ENCODE measurements around the gene NAV3. TPM values are rescaled to one million over a fixed set of nuclear protein-coding genes. Genes with fewer than 3 reads are reported as not detected.
A peak's percentile ranks its signal among the peaks of the same experiment; 100 is the strongest.

The NAV3 gene
- total RNA-seq, 2 donors from 2014 or later, result 0.08 TPM; not detected in 1

- Mint-ChIP-seq H3K36me3 (ENCODE audit: low read depth) (no peaks in the 10 kb centered on the region), H3K4me1 (no peaks in the 10 kb centered on the region), H3K4me3 (no peak overlapping the region), H3K27me3 (no peaks in the 10 kb centered on the region), H3K27ac (no peak overlapping the region)
- DNase-seq (no peak), ATAC-seq (no peak)
- H3K9me3 ChIP-seq (ENCODE audit: control insufficient read depth, low read length, poor library complexity, severe bottlenecking), result no peaks in the 10 kb centered on the region
Measured at GRCh38 chr12:77983859-77984258, 153.2 kb downstream of the NAV3 start.

- Mint-ChIP-seq H3K27ac (no peak overlapping the region), H3K4me3 (no peak overlapping the region), H3K36me3 (ENCODE audit: low read depth) (no peaks in the 10 kb centered on the region), H3K27me3 (no peaks in the 10 kb centered on the region), H3K4me1 (no peaks in the 10 kb centered on the region)
- ATAC-seq, result no peak
- no peak for DNase-seq
- no peaks in the 10 kb centered on the region for H3K9me3 ChIP-seq (ENCODE audit: control insufficient read depth, low read length, poor library complexity, severe bottlenecking)
Measured at GRCh38 chr12:77992760-77993159, 162.1 kb downstream of the NAV3 start.

- DNase-seq (no peak), ATAC-seq (no peak)
- no peak overlapping the region for H3K27ac Mint-ChIP-seq
- H3K27me3 Mint-ChIP-seq, result no peaks in the 10 kb centered on the region
- no peaks in the 10 kb centered on the region for H3K9me3 ChIP-seq (ENCODE audit: control insufficient read depth, low read length, poor library complexity, severe bottlenecking)
- no peaks in the 10 kb centered on the region for H3K36me3 Mint-ChIP-seq (ENCODE audit: low read depth)
- no peak overlapping the region for H3K4me3 Mint-ChIP-seq
- H3K4me1 Mint-ChIP-seq, result no peaks in the 10 kb centered on the region
Measured at GRCh38 chr12:77993658-77994057, 163.0 kb downstream of the NAV3 start.

GRCh38 chr12:77995436-77996167, 164.9 kb downstream of the NAV3 start:
- no peak overlapping the region for H3K4me3 Mint-ChIP-seq
- H3K27me3 Mint-ChIP-seq, result no peaks in the 10 kb centered on the region
- DNase-seq (no peak), ATAC-seq (no peak)
- no peaks in the 10 kb centered on the region for H3K9me3 ChIP-seq (ENCODE audit: control insufficient read depth, low read length, poor library complexity, severe bottlenecking)
- H3K4me1 Mint-ChIP-seq, result no peaks in the 10 kb centered on the region
- no peaks in the 10 kb centered on the region for H3K36me3 Mint-ChIP-seq (ENCODE audit: low read depth)
- no peak overlapping the region for H3K27ac Mint-ChIP-seq

- H3K27ac Mint-ChIP-seq, result no peak overlapping the region
- no peaks in the 10 kb centered on the region for H3K36me3 Mint-ChIP-seq (ENCODE audit: low read depth)
- no peak for ATAC-seq
- H3K4me3 Mint-ChIP-seq, result no peak overlapping the region
- no peaks in the 10 kb centered on the region for H3K27me3 Mint-ChIP-seq
- H3K4me1 Mint-ChIP-seq, result no peaks in the 10 kb centered on the region
- H3K9me3 ChIP-seq (ENCODE audit: control insufficient read depth, low read length, poor library complexity, severe bottlenecking), result no peaks in the 10 kb centered on the region
- DNase-seq, result no peak
Measured at GRCh38 chr12:77996670-77997069, 166.0 kb downstream of the NAV3 start.

GRCh38 chr12:77998236-77998786, 167.6 kb downstream of the NAV3 start:
- Mint-ChIP-seq H3K27me3 (no peaks in the 10 kb centered on the region), H3K27ac (no peak overlapping the region), H3K4me1 (no peaks in the 10 kb centered on the region), H3K36me3 (ENCODE audit: low read depth) (no peaks in the 10 kb centered on the region), H3K4me3 (no peak overlapping the region)
- no peaks in the 10 kb centered on the region for H3K9me3 ChIP-seq (ENCODE audit: control insufficient read depth, low read length, poor library complexity, severe bottlenecking)
- ATAC-seq, result no peak
- DNase-seq, result no peak

GRCh38 chr12:77999074-77999715, 168.5 kb downstream of the NAV3 start:
- H3K9me3 ChIP-seq (ENCODE audit: control insufficient read depth, low read length, poor library complexity, severe bottlenecking), result no peaks in the 10 kb centered on the region
- no peaks in the 10 kb centered on the region for H3K4me1 Mint-ChIP-seq
- H3K27me3 Mint-ChIP-seq, result no peaks in the 10 kb centered on the region
- H3K4me3 Mint-ChIP-seq, result no peak overlapping the region
- DNase-seq (no peak), ATAC-seq (peak; percentile 46)
- no peak overlapping the region for H3K27ac Mint-ChIP-seq
- no peaks in the 10 kb centered on the region for H3K36me3 Mint-ChIP-seq (ENCODE audit: low read depth)

GRCh38 chr12:78002878-78003277, 172.2 kb downstream of the NAV3 start:
- Mint-ChIP-seq H3K27me3 (no peaks in the 10 kb centered on the region), H3K27ac (no peak overlapping the region), H3K4me3 (no peak overlapping the region), H3K4me1 (no peaks in the 10 kb centered on the region), H3K36me3 (ENCODE audit: low read depth) (no peaks in the 10 kb centered on the region)
- H3K9me3 ChIP-seq (ENCODE audit: control insufficient read depth, low read length, poor library complexity, severe bottlenecking), result no peaks in the 10 kb centered on the region
- ATAC-seq, result no peak
- no peak for DNase-seq

GRCh38 chr12:78004249-78005093, 173.8 kb downstream of the NAV3 start:
- H3K4me1 Mint-ChIP-seq, result no peaks in the 10 kb centered on the region
- no peak for DNase-seq
- no peaks in the 10 kb centered on the region for H3K36me3 Mint-ChIP-seq (ENCODE audit: low read depth)
- H3K4me3 Mint-ChIP-seq, result no peak overlapping the region
- H3K27me3 Mint-ChIP-seq, result no peaks in the 10 kb centered on the region
- H3K9me3 ChIP-seq (ENCODE audit: control insufficient read depth, low read length, poor library complexity, severe bottlenecking), result no peaks in the 10 kb centered on the region
- no peak for ATAC-seq
- no peak overlapping the region for H3K27ac Mint-ChIP-seq

- ATAC-seq, result no peak
- Mint-ChIP-seq H3K4me1 (no peaks in the 10 kb centered on the region), H3K4me3 (no peak overlapping the region), H3K27me3 (no peaks in the 10 kb centered on the region), H3K36me3 (ENCODE audit: low read depth) (no peaks in the 10 kb centered on the region), H3K27ac (no peak overlapping the region)
- H3K9me3 ChIP-seq (ENCODE audit: control insufficient read depth, low read length, poor library complexity, severe bottlenecking), result no peaks in the 10 kb centered on the region
- no peak for DNase-seq
Measured at GRCh38 chr12:78005094-78005492, 174.4 kb downstream of the NAV3 start.

- Mint-ChIP-seq H3K4me1 (no peaks in the 10 kb centered on the region), H3K27me3 (no peaks in the 10 kb centered on the region), H3K4me3 (no peak overlapping the region), H3K36me3 (ENCODE audit: low read depth) (no peaks in the 10 kb centered on the region), H3K27ac (no peak overlapping the region)
- H3K9me3 ChIP-seq (ENCODE audit: control insufficient read depth, low read length, poor library complexity, severe bottlenecking), result no peaks in the 10 kb centered on the region
- ATAC-seq, result no peak
- no peak for DNase-seq
Measured at GRCh38 chr12:78007173-78007572, 176.5 kb downstream of the NAV3 start.

- DNase-seq (no peak), ATAC-seq (no peak)
- Mint-ChIP-seq H3K27me3 (no peaks in the 10 kb centered on the region), H3K36me3 (ENCODE audit: low read depth) (no peaks in the 10 kb centered on the region), H3K4me3 (no peak overlapping the region), H3K4me1 (no peaks in the 10 kb centered on the region), H3K27ac (no peak overlapping the region)
- no peaks in the 10 kb centered on the region for H3K9me3 ChIP-seq (ENCODE audit: control insufficient read depth, low read length, poor library complexity, severe bottlenecking)
Measured at GRCh38 chr12:78009031-78009430, 178.3 kb downstream of the NAV3 start.

- no peaks in the 10 kb centered on the region for H3K27me3 Mint-ChIP-seq
- ATAC-seq, result no peak
- no peak overlapping the region for H3K4me3 Mint-ChIP-seq
- no peaks in the 10 kb centered on the region for H3K4me1 Mint-ChIP-seq
- H3K36me3 Mint-ChIP-seq (ENCODE audit: low read depth), result no peaks in the 10 kb centered on the region
- DNase-seq, result no peak
- H3K27ac Mint-ChIP-seq, result no peak overlapping the region
- no peaks in the 10 kb centered on the region for H3K9me3 ChIP-seq (ENCODE audit: control insufficient read depth, low read length, poor library complexity, severe bottlenecking)
Measured at GRCh38 chr12:78018171-78018910, 187.6 kb downstream of the NAV3 start.
